DND-41 (cell line): ENCODE data around the gene EED.

Source experiments
- ATAC-seq: fragments of 200-7000 bp; cut with Tn5 transposase; 3 replicates; pipeline ENCODE4 v1.9.1; 2021; ENCODE audit warnings: low read depth; ENCODE audit not compliant: insufficient read depth
- DNase-seq: peaks from one replicate; pipeline ENCODE4 v3.0.0-alpha.2; 2020
- H2AFZ ChIP-seq: 2 replicates; pipeline ENCODE4 v1.6.0; 2012; ENCODE audit warnings: low read depth, low read length
- H3K27ac ChIP-seq: 2 replicates; pipeline ENCODE4 v1.5.1; 2012; ENCODE audit warnings: low read length, inconsistent platforms
- H3K27me3 ChIP-seq: fragments of 200-600 bp; sonication (generic); 2 replicates; pipeline ENCODE4 v1.6.0; 2012; ENCODE audit warnings: low read length, mild to moderate bottlenecking, inconsistent platforms; ENCODE audit not compliant: insufficient read depth, poor library complexity
- H3K36me3 ChIP-seq: 2 replicates; pipeline ENCODE4 v1.5.1; 2012; ENCODE audit warnings: low read length, inconsistent platforms; ENCODE audit not compliant: insufficient read depth
- H3K4me1 ChIP-seq: 2 replicates; pipeline ENCODE4 v1.5.1; 2012; ENCODE audit warnings: mild to moderate bottlenecking, low read length; ENCODE audit not compliant: insufficient read depth
- H3K4me2 ChIP-seq: 2 replicates; pipeline ENCODE4 v1.6.0; 2012; ENCODE audit warnings: mild to moderate bottlenecking, moderate library complexity, low read length, inconsistent platforms; ENCODE audit not compliant: insufficient read depth
- H3K4me3 ChIP-seq, 2 experiments: fragments of 200-600 bp in 1 of 2; shearing (Covaris generic) in 1 of 2; 2 replicates each; pipeline ENCODE4 v1.5.1; 2012 to 2016; ENCODE audit warnings: inconsistent platforms in 2 of 2, low read length in 2 of 2, mild to moderate bottlenecking in 2 of 2, low read depth in 1 of 2, moderate library complexity in 1 of 2
- H3K79me2 ChIP-seq: 2 replicates; pipeline ENCODE4 v1.6.0; 2012; ENCODE audit warnings: low read length, inconsistent platforms; ENCODE audit not compliant: insufficient read depth
- H3K9ac ChIP-seq: 2 replicates; pipeline ENCODE4 v1.6.0; 2012; ENCODE audit warnings: low read depth, mild to moderate bottlenecking, inconsistent platforms, low read length, moderate library complexity
- H3K9me3 ChIP-seq: 2 replicates; pipeline ENCODE4 v1.5.1; 2012; ENCODE audit warnings: low read length, moderate library complexity, mild to moderate bottlenecking, inconsistent platforms; ENCODE audit not compliant: insufficient read depth, severe bottlenecking
- H4K20me1 ChIP-seq: 2 replicates; pipeline ENCODE4 v1.6.0; 2012; ENCODE audit warnings: low read length; ENCODE audit not compliant: insufficient read depth
- EZH2 ChIP-seq: IDR thresholded peaks from 3 replicates; pipeline ENCODE4 v1.6.1; 2012; ENCODE audit warnings: borderline replicate concordance, low read depth, mild to moderate bottlenecking, moderate library complexity, low read length, inconsistent platforms; ENCODE audit not compliant: severe bottlenecking
- TF ChIP-seq, protein P1 (sequence below): IDR thresholded peaks from 2 replicates; pipeline ENCODE4 v1.5.1; 2012; ENCODE audit warnings: borderline replicate concordance, low read length, moderate library complexity, mild to moderate bottlenecking; ENCODE audit not compliant: poor library complexity, severe bottlenecking; ENCODE audit errors: extremely low read depth

Gene EED

DNA sequence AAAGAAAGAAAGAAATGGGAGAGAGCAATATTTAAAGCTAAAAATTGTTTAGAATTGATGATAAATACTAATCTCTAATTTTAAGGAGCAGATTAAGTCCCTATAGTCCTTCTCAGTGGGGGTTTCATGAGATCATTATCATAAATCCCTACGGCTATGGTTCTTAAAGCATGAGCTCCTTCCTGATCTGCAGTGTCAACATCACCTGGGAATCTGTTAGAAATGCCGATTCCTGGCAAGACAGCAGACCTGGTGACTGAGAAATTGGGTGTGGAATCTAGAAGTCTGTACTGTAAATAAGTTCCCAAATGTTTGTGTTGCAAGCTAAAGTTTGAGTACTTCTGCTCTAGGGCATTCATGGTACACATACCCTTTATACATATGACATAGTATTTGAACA lies 70.1 kb downstream of the EED start:
- DNase-seq (no peak), ATAC-seq (no peak)
- Histone ChIP-seq H3K4me3 (no peak overlapping the region), H3K9ac (no peak overlapping the region), H3K36me3 (peaks cover 25% of the 10 kb centered on the region; the same call in 1 of the 2 replicates), H3K9me3 (no peaks in the 10 kb centered on the region), H3K4me2 (no peak overlapping the region), H3K27ac (no peak overlapping the region), H3K4me1 (no peaks in the 10 kb centered on the region), H2AFZ (no peak overlapping the region), H4K20me1 (no peaks in the 10 kb centered on the region), H3K79me2 (peaks cover 22% of the 10 kb centered on the region), H3K27me3 (no peaks in the 10 kb centered on the region)
- TF ChIP-seq EZH2, result no peak
- TF ChIP-seq, protein P1, sequence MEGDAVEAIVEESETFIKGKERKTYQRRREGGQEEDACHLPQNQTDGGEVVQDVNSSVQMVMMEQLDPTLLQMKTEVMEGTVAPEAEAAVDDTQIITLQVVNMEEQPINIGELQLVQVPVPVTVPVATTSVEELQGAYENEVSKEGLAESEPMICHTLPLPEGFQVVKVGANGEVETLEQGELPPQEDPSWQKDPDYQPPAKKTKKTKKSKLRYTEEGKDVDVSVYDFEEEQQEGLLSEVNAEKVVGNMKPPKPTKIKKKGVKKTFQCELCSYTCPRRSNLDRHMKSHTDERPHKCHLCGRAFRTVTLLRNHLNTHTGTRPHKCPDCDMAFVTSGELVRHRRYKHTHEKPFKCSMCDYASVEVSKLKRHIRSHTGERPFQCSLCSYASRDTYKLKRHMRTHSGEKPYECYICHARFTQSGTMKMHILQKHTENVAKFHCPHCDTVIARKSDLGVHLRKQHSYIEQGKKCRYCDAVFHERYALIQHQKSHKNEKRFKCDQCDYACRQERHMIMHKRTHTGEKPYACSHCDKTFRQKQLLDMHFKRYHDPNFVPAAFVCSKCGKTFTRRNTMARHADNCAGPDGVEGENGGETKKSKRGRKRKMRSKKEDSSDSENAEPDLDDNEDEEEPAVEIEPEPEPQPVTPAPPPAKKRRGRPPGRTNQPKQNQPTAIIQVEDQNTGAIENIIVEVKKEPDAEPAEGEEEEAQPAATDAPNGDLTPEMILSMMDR, result no peak
